IMR-90 (cell line): Measurements from ENCODE around the gene ZNF488. TPM values are rescaled to one million over a fixed set of nuclear protein-coding genes. Genes with fewer than 3 reads are reported as not detected.

Experiments
- ATAC-seq: fragments of 200-7000 bp; cut with Tn5 transposase; 2 replicates; pipeline ENCODE4 v1.9.1; 2020; ENCODE audit warnings: low read depth, mild to moderate bottlenecking, moderate library complexity
- BruUV-seq: library from RNA; stranded (reverse); fragments of 400-500 nt; replicated peaks from 2 replicates; lab custom pipeline; 2021; lab: Mats Ljungman, UMichigan
- CTCF ChIA-PET: fragments of 300-600 bp; formaldehyde crosslinking; extraction: SDS; loops from one replicate; lab custom pipeline; 2021; ENCODE audit warnings: antibody characterized with exemption; lab: Yijun Ruan, JAX
- POLR2A ChIA-PET: fragments of 300-600 bp; sonication (Branson Sonifier 250); formaldehyde crosslinking; loops from one replicate; lab custom pipeline; 2022; ENCODE audit warnings: antibody characterized with exemption; ENCODE audit not compliant: unreplicated experiment; lab: Charles Lee
- DNase-seq: peaks from one replicate; pipeline ENCODE4 v3.0.0; 2013
- H2AFZ ChIP-seq: replicated peaks from 2 replicates; pipeline ENCODE3; 2013; ENCODE audit warnings: low read length, mild to moderate bottlenecking; ENCODE audit not compliant: poor library complexity
- H2AK5ac ChIP-seq: 2 replicates; pipeline ENCODE4 v1.6.1; 2013; ENCODE audit warnings: low read depth, low read length, inconsistent platforms
- H2AK9ac ChIP-seq: replicated peaks from 2 replicates; pipeline ENCODE3; 2013; ENCODE audit warnings: mild to moderate bottlenecking, low read depth, low read length, moderate library complexity; ENCODE audit not compliant: poor library complexity
- H2BK120ac ChIP-seq: 2 replicates; pipeline ENCODE4 v1.6.1; 2013; ENCODE audit warnings: low read depth, low read length, inconsistent platforms
- H2BK15ac ChIP-seq: 3 replicates; pipeline ENCODE4 v1.6.1; 2013; ENCODE audit warnings: low read depth, low read length, inconsistent platforms
- H2BK20ac ChIP-seq: 2 replicates; pipeline ENCODE4 v1.6.1; 2013; ENCODE audit warnings: low read depth, mild to moderate bottlenecking, inconsistent platforms, low read length, moderate library complexity
- H2BK5ac ChIP-seq: 2 replicates; pipeline ENCODE4 v1.6.1; 2013; ENCODE audit warnings: mild to moderate bottlenecking, low read depth, low read length, inconsistent platforms; ENCODE audit not compliant: poor library complexity, severe bottlenecking
- H3K14ac ChIP-seq: replicated peaks from 2 replicates; pipeline ENCODE4 v1.6.1; 2013; ENCODE audit warnings: low read depth, low read length, inconsistent platforms
- H3K18ac ChIP-seq: 2 replicates; pipeline ENCODE4 v1.6.1; 2013; ENCODE audit warnings: low read depth, low read length, control low read depth
- H3K23ac ChIP-seq: 2 replicates; pipeline ENCODE4 v1.6.1; 2013; ENCODE audit warnings: low read depth, low read length, inconsistent platforms
- H3K27ac ChIP-seq: 2 replicates; pipeline ENCODE4 v1.5.1; 2013; ENCODE audit warnings: mild to moderate bottlenecking, control low read depth, low read length; ENCODE audit not compliant: insufficient read depth
- H3K27me3 ChIP-seq: 2 replicates; pipeline ENCODE4 v1.6.1; 2013; ENCODE audit warnings: low read length; ENCODE audit not compliant: control insufficient read depth, insufficient read depth
- H3K36me3 ChIP-seq: 2 replicates; pipeline ENCODE4 v1.6.1; 2013; ENCODE audit warnings: low read length, mixed read lengths; ENCODE audit not compliant: control insufficient read depth, insufficient read depth
- H3K4ac ChIP-seq: 2 replicates; pipeline ENCODE4 v1.6.1; 2013; ENCODE audit warnings: low read depth, low read length, inconsistent platforms
- H3K4me1 ChIP-seq: 2 replicates; pipeline ENCODE4 v1.6.1; 2013; ENCODE audit warnings: low read length, mixed read lengths; ENCODE audit not compliant: control insufficient read depth, insufficient read depth
- H3K4me2 ChIP-seq: 2 replicates; pipeline ENCODE4 v1.6.1; 2013; ENCODE audit warnings: low read depth, mild to moderate bottlenecking, control low read depth, low read length, moderate library complexity
- H3K4me3 ChIP-seq: 2 replicates; pipeline ENCODE4 v1.5.1; 2013; ENCODE audit warnings: low read depth, mild to moderate bottlenecking, control low read depth, low read length, moderate library complexity; ENCODE audit not compliant: insufficient read depth
- H3K56ac ChIP-seq: 2 replicates; pipeline ENCODE4 v1.6.1; 2013; ENCODE audit warnings: low read length, inconsistent platforms; ENCODE audit not compliant: insufficient read depth; ENCODE audit errors: extremely low read depth
- H3K79me1 ChIP-seq, 2 experiments: 2 replicates each; pipeline ENCODE4 v1.6.1; 2013; ENCODE audit warnings: low read length in 2 of 2, inconsistent platforms in 1 of 2, low read depth in 1 of 2
- H3K9ac ChIP-seq: 2 replicates; pipeline ENCODE4 v1.6.1; 2013; ENCODE audit warnings: low read depth, low read length, control low read depth
- H3K9me1 ChIP-seq: 2 replicates; pipeline ENCODE4 v1.6.1; 2013; ENCODE audit warnings: low read length, inconsistent platforms; ENCODE audit not compliant: insufficient read depth
- H3K9me3 ChIP-seq: 2 replicates; pipeline ENCODE4 v1.6.1; 2013; ENCODE audit warnings: low read length; ENCODE audit not compliant: control insufficient read depth, insufficient read depth
- H4K20me1 ChIP-seq: 2 replicates; pipeline ENCODE4 v1.6.1; 2013; ENCODE audit warnings: low read length, inconsistent platforms; ENCODE audit not compliant: insufficient read depth
- H4K5ac ChIP-seq: 2 replicates; pipeline ENCODE4 v1.6.1; 2013; ENCODE audit warnings: mild to moderate bottlenecking, low read depth, low read length, control low read depth
- H4K8ac ChIP-seq, 2 experiments: 2 replicates each; pipeline ENCODE4 v1.6.1; 2013; ENCODE audit warnings: low read depth in 2 of 2, low read length in 2 of 2, control low read depth in 1 of 2, inconsistent platforms in 1 of 2
- H4K91ac ChIP-seq: 2 replicates; pipeline ENCODE4 v1.6.1; 2013; ENCODE audit warnings: low read depth, low read length, inconsistent platforms; ENCODE audit not compliant: insufficient read depth
- BHLHE40 ChIP-seq: fragments of 150-350 bp; IDR thresholded peaks from 2 replicates; pipeline ENCODE4 v1.6.1; 2016; ENCODE audit warnings: mild to moderate bottlenecking, low read depth, low read length
- CEBPB ChIP-seq: IDR thresholded peaks from 2 replicates; pipeline ENCODE4 v1.6.1; 2012; ENCODE audit warnings: low read depth, low read length, improper control_type of control experiment
- CHD1 ChIP-seq: IDR thresholded peaks from 2 replicates; pipeline ENCODE4 v1.6.1; 2012; ENCODE audit warnings: low read depth, low read length, improper control_type of control experiment
- FOS ChIP-seq: fragments of 150-350 bp; IDR thresholded peaks from 2 replicates; pipeline ENCODE4 v1.6.1; 2016; ENCODE audit warnings: low read depth, low read length
- MAFK ChIP-seq: IDR thresholded peaks from 2 replicates; pipeline ENCODE4 v1.6.1; 2012; ENCODE audit warnings: low read depth, low read length, improper control_type of control experiment
- MAZ ChIP-seq: IDR thresholded peaks from 2 replicates; pipeline ENCODE4 v1.6.1; 2012; ENCODE audit warnings: low read depth, mild to moderate bottlenecking, low read length, improper control_type of control experiment, moderate library complexity, borderline replicate concordance
- MXI1 ChIP-seq: IDR thresholded peaks from 2 replicates; pipeline ENCODE4 v1.6.1; 2012; ENCODE audit warnings: low read depth, mild to moderate bottlenecking, low read length, moderate library complexity, borderline replicate concordance
- NFE2L2 ChIP-seq: fragments of 150-350 bp; IDR thresholded peaks from 2 replicates; pipeline ENCODE4 v1.6.1; 2016; ENCODE audit warnings: low read depth, mild to moderate bottlenecking, low read length
- POLR2A ChIP-seq: IDR thresholded peaks from 2 replicates; pipeline ENCODE4 v1.6.1; 2012; ENCODE audit warnings: mild to moderate bottlenecking, low read depth, low read length
- RAD21 ChIP-seq: IDR thresholded peaks from 2 replicates; pipeline ENCODE4 v1.6.1; 2012; ENCODE audit warnings: low read length, improper control_type of control experiment
- RCOR1 ChIP-seq: IDR thresholded peaks from 2 replicates; pipeline ENCODE4 v1.6.1; 2012; ENCODE audit warnings: mild to moderate bottlenecking, low read length, improper control_type of control experiment; ENCODE audit not compliant: insufficient replicate concordance
- RFX5 ChIP-seq: IDR thresholded peaks from 2 replicates; pipeline ENCODE4 v1.8.0; 2012; ENCODE audit warnings: low read depth, mild to moderate bottlenecking, low read length, moderate library complexity
- SMC3 ChIP-seq: fragments of 150-350 bp; IDR thresholded peaks from 2 replicates; pipeline ENCODE4 v1.6.1; 2016; ENCODE audit warnings: low read depth, mild to moderate bottlenecking, antibody characterized with exemption, low read length, moderate library complexity
- WGBS, 2 experiments: methylation state at CpG; one replicate each; pipeline versions ENCODE4 v1.1.5 to v1.1.7; 2013; ENCODE audit warnings: missing lambda C conversion rate in 2 of 2; ENCODE audit not compliant: insufficient read length in 1 of 2; ENCODE audit errors: extremely low coverage in 2 of 2; 5-methylcytosine and 5-hydroxymethylcytosine counted together
- dilution Hi-C: fragments of 300-500 bp; cut with HindIII; formaldehyde crosslinking; loops from one replicate; pipeline ENCODE4 v1.14.3; 2018; ENCODE audit warnings: low sequenced_read_pairs; ENCODE audit not compliant: unreplicated experiment
- in situ Hi-C: fragments of 300-500 bp; cut with MboI; formaldehyde crosslinking; loops from 3 replicates; pipeline ENCODE4 v1.14.3; 2019; ENCODE audit warnings: low sequenced_read_pairs, inconsistent platforms, mixed read lengths
- intact Hi-C: fragments of 100-400 bp; cut with micrococcal nuclease; formaldehyde crosslinking; loops from 2 replicates; pipeline ENCODE4 v1.10.0; 2022
- polyA plus RNA-seq, 3 experiments: library from polyadenylated mRNA; depleted of rRNA; stranded (reverse); fragments of >200 nt; gene quantifications; 2 replicates each; pipeline ENCODE4 v1.2.3, GENCODE V29; 2012; ENCODE audit warnings: low replicate concordance in 1 of 3
- total RNA-seq: library from RNA; depleted of rRNA; stranded (reverse); fragments of >200 nt; gene quantifications from 2 replicates; pipeline ENCODE4 v1.2.3, GENCODE V29; 2012
- TF ChIP-seq, protein P1 (sequence below): fragments of 150-350 bp; IDR thresholded peaks from 2 replicates; pipeline ENCODE4 v1.6.1; 2017; ENCODE audit warnings: mild to moderate bottlenecking, antibody characterized with exemption, low read length, low read depth
- TF ChIP-seq, protein P2 (sequence below): fragments of 150-350 bp; IDR thresholded peaks from 2 replicates; pipeline ENCODE4 v1.6.1; 2016; ENCODE audit warnings: low read depth, mild to moderate bottlenecking, low read length, moderate library complexity, borderline replicate concordance
- TF ChIP-seq, protein P3 (sequence below): conservative IDR thresholded peaks from 2 replicates; pipeline ENCODE4 v1.5.1; 2012; ENCODE audit warnings: mild to moderate bottlenecking, low read depth, low read length, improper control_type of control experiment

ZNF488 gene
- total and polyA plus RNA-seq, 2 of the 4 experiments (the other 2 are of a cell fraction): under 0.01 to 0.14 TPM

DNA sequence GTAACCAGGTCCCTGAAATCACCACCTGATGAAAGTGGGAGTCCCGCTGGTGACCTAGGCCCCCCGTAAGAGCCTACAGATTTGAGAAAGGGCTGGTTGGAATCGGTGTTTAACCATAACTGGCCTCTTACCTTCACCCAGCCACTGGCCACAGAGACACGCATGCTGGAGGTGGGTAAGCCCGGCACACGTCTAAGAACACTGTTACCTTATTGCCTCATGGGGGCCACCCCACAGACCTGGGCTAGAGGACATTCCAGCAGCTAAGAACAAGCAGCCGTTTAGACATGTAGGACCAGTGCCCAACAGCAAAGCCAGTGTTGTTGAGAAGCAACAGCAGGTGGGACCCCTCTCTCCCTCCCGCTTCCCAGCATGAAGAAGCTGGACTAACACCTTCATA is 64.3 kb downstream of the ZNF488 start:
- no peak overlapping the region for H4K5ac ChIP-seq
- in situ Hi-C loops: no loop called here
- POLR2A ChIA-PET: no interaction called here

More for the DNA sequence above, 64.3 kb downstream of the ZNF488 start:
- no peak overlapping the region for H3K18ac ChIP-seq
- H3K14ac ChIP-seq: no peak overlapping the region
- H2BK120ac ChIP-seq: no peak overlapping the region
- no CpG with 5 or more reads among the region's 8 CpGs for WGBS, 2 experiments
- no peak overlapping the region for H2BK5ac ChIP-seq
- H3K56ac ChIP-seq: no peak overlapping the region
- H3K4ac ChIP-seq: no peak overlapping the region
- H3K4me1 ChIP-seq: no peaks in the 10 kb centered on the region
- CTCF ChIA-PET: no interaction called here
- DNase-seq (no peak), ATAC-seq (no peak)
- no peaks in the 10 kb centered on the region for H4K20me1 ChIP-seq
- dilution Hi-C loops: no loop called here
- no peaks in the 10 kb centered on the region for H3K79me1 ChIP-seq
- no peak overlapping the region for H3K4me2 ChIP-seq
- H4K8ac ChIP-seq: no peak overlapping the region
- no peak overlapping the region for H2AK5ac ChIP-seq
- no peak overlapping the region for H3K23ac ChIP-seq
- no peak overlapping the region for H2AFZ ChIP-seq
- H3K27ac ChIP-seq: no peak overlapping the region
- BruUV-seq: no TSS peak
- H2AK9ac ChIP-seq: no peak overlapping the region
- H4K91ac ChIP-seq: no peak overlapping the region
- no peak overlapping the region for H3K9ac ChIP-seq
- H2BK20ac ChIP-seq: no peak overlapping the region
- intact Hi-C loops: loop anchor here (10.0 kb wide), 1 partner anchor 325 kb away; no protein-coding TSS in a partner anchor
- H3K9me1 ChIP-seq: no peaks in the 10 kb centered on the region
- H3K4me3 ChIP-seq: no peak overlapping the region
- peaks cover 39% of the 10 kb centered on the region for H3K27me3 ChIP-seq
- no peaks in the 10 kb centered on the region for H3K36me3 ChIP-seq
- TF ChIP-seq POLR2A: no peak
- TF ChIP-seq BHLHE40: no peak
- TF ChIP-seq MAZ: no peak
- TF ChIP-seq, protein P1, sequence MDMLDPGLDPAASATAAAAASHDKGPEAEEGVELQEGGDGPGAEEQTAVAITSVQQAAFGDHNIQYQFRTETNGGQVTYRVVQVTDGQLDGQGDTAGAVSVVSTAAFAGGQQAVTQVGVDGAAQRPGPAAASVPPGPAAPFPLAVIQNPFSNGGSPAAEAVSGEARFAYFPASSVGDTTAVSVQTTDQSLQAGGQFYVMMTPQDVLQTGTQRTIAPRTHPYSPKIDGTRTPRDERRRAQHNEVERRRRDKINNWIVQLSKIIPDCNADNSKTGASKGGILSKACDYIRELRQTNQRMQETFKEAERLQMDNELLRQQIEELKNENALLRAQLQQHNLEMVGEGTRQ: no peak
- TF ChIP-seq CEBPB: no peak
- no peak for TF ChIP-seq RCOR1
- TF ChIP-seq MAFK: no peak
- no peak for TF ChIP-seq NFE2L2
- no peak for TF ChIP-seq MXI1
- no peak for TF ChIP-seq RFX5
- TF ChIP-seq, protein P2, sequence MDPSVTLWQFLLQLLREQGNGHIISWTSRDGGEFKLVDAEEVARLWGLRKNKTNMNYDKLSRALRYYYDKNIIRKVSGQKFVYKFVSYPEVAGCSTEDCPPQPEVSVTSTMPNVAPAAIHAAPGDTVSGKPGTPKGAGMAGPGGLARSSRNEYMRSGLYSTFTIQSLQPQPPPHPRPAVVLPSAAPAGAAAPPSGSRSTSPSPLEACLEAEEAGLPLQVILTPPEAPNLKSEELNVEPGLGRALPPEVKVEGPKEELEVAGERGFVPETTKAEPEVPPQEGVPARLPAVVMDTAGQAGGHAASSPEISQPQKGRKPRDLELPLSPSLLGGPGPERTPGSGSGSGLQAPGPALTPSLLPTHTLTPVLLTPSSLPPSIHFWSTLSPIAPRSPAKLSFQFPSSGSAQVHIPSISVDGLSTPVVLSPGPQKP: no peak
- TF ChIP-seq CHD1: no peak
- TF ChIP-seq, protein P3, sequence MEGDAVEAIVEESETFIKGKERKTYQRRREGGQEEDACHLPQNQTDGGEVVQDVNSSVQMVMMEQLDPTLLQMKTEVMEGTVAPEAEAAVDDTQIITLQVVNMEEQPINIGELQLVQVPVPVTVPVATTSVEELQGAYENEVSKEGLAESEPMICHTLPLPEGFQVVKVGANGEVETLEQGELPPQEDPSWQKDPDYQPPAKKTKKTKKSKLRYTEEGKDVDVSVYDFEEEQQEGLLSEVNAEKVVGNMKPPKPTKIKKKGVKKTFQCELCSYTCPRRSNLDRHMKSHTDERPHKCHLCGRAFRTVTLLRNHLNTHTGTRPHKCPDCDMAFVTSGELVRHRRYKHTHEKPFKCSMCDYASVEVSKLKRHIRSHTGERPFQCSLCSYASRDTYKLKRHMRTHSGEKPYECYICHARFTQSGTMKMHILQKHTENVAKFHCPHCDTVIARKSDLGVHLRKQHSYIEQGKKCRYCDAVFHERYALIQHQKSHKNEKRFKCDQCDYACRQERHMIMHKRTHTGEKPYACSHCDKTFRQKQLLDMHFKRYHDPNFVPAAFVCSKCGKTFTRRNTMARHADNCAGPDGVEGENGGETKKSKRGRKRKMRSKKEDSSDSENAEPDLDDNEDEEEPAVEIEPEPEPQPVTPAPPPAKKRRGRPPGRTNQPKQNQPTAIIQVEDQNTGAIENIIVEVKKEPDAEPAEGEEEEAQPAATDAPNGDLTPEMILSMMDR: no peak
- no peak for TF ChIP-seq FOS
- no peak for TF ChIP-seq SMC3
- TF ChIP-seq RAD21: no peak
- no peaks in the 10 kb centered on the region for H3K9me3 ChIP-seq
- no peak overlapping the region for H2BK15ac ChIP-seq
